Fibroblast of skin of back (primary cell): ENCODE measurements around the gene AUTS2.

ENCODE experiments used
- DNase-seq: peaks from one replicate; pipeline ENCODE4 v3.0.0-alpha.2; 2013

Gene AUTS2

DNA sequence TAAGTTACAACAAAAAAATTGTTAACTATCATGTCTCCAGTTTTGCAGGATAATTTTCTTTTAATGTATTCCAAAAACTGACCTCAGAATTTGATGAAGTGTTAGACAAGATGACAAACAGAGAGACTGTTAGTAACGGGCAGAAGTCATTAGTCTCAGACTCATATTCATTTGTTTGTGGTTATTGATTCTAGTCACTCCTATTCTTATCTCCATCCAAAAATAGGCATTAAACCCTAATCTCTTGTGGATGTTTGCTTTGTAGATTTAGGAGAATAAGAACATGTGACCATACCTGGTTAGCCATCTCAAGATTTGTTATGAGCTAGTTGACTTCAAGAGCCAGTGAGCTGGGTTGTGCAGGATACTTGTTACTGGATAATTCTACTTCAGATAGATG, 261.1 kb downstream of the AUTS2 start:
- no peak for DNase-seq

DNA sequence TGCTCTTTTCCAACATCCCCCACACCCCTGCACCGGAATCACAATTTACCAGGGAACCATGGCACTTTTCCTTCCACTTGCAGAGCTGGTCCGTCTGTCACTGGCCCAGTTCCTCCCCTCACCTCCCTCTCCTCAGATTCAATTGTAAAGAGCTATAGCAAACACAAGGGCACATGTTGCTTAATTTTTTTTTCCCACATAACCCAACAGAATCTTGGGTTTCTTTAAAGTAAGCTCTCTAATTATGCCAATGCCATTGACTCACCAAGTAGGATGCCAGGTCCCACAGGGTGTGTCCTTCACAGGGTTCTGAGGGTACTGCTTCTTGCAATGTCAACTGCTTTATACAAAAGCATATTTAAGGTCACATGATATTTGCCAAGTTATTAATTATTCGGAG, 262.2 kb downstream of the AUTS2 start:
- no peak for DNase-seq

DNA sequence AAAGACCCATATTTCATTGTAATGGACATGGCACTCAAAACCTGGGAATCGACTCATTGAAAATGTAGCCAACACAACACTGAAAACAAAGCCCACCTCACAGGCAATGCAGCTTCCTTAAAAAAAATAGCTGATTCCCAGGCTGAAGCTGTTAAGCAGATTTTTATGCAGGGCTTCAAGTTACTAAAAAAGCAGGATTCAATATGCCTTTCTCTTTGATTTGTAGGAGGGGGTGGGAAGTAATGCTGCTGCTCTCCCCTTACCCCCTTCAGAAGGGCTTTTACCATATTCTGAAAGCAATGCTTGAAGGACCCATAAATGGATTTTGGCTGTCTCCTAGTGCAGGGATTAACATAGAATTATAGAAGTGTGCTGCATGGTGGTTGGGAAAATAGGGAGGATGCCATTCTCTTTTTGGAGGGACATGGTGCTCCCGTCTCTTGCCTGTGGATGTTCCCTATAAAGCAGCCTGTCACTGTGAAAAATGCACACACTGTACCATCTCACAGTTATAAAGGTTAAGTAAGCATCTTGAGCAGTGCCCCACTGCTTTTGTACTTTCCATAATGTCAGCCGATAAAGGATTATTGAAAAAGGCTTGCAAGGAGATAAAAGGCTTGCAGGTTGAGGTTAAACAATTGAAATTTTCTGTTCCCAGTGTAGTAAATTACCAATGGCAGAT, 262.8 kb downstream of the AUTS2 start:
- DNase-seq, result no peak

DNA sequence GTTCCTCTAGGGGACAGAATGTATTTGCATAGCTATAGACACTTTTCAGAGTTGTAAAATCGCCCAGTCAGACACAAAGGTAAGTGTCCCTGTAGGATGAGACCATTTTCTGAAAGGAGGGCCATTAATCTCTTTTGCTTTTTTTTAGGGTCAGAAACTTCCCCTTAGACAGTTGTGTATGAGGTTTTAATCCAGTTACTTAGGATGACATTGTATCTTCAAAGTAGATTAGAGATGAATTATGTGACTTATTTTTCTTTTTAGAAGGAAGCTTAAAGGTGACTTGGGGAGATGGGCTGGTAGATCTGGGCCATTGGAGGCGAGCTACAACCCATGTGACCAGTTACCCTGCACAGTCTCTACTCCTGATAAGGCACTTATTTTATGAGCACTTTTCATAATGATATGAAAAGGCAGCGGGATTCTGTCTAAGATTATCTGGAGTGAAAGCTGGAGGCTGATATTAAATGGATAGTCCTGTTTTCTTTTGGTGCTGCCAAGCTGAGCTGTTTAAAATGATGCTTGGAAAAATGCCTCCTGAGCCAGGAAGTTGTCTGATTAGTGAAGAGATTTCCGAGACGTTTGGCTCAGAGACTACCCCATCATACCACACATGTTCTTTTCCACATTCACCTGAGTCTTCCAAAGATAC, 264.3 kb downstream of the AUTS2 start:
- no peak for DNase-seq

DNA sequence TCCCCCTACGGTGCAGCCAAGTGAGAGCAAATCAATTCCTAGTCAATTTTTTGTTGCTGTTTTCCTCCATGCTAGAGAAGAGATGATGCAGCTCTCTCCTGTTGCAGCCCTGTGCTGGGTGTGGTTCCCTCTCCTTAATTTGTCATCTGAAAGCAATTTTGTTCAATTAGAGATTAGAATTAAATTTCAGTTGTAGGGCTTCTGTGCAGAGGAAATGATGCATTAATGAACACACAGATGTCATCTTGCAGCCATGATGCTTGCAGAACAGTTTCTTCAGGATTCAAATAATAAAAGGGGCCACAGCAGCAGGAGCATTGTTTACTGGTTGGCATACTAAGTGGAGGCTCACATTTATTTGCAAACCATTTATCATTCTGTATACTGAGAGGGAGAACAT, 266.0 kb downstream of the AUTS2 start:
- DNase-seq, result no peak

DNA sequence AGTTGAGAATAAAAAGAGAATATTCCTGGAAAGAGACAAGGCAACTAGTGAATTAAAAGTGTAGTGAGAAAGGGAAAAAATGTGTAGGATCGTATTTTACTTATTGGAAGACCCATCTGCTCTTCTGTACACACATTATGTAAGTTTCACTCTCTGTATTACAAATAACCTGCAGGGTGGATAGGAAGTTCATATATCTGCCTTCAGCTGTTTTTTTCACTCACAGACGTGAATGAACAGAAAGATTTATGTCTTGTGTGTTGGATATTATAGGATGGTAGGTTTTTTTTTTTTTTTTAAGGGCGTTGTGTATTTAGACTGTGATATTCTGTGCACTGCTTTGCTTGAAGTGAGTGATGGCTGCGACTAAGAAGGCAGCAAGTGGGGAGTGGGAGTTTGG, 266.5 kb downstream of the AUTS2 start:
- no peak for DNase-seq

DNA sequence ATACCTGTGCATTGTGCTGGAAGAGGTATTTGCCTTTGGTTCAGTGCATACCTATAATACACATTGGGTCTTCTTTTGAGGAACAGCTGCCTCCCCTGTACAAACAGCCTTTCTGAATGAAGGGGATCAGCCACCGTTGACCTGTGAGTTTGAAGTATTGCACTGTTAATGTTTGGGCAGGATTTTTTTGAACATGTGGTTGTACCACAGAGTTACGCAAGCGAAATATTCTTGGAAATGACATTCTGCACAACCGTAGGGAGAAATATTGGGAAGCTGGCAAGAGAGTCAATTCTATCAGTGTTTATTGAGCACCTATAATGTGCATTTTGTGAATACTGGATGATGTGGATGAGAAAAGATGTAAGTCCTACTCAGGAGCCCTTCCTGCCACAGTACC, 270.6 kb downstream of the AUTS2 start:
- DNase-seq, result no peak

DNA sequence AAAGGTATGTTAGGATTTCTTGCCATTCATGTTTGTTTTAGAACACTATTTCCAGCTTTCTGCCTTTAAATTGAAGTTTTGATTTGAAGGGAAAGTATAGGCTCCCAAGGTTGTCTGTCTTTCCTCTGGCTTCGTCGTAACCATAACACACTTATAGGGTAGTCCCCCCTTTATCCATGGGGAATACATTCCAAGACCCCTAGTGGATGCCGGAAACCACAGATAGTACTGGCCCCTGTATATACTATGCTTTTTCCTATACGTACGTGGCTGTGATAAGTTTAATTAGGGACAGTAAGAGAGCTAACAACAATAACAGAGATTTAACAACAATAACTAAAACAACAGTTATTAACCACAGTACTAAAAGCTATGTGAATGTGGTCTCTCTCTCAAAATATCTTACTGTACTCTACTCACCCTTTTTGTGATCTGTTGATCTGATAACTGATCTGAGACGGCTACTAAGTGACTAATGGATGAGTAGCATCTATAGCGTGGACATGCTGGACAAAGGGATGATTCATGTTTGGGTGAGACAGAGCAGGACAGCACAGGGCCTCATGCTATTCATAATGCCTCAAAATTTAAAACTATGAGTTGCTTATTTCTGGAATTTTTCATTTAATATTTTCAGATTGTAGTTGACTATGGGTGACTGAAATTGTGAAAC, 273.1 kb downstream of the AUTS2 start:
- DNase-seq, result peak; percentile 97

DNA sequence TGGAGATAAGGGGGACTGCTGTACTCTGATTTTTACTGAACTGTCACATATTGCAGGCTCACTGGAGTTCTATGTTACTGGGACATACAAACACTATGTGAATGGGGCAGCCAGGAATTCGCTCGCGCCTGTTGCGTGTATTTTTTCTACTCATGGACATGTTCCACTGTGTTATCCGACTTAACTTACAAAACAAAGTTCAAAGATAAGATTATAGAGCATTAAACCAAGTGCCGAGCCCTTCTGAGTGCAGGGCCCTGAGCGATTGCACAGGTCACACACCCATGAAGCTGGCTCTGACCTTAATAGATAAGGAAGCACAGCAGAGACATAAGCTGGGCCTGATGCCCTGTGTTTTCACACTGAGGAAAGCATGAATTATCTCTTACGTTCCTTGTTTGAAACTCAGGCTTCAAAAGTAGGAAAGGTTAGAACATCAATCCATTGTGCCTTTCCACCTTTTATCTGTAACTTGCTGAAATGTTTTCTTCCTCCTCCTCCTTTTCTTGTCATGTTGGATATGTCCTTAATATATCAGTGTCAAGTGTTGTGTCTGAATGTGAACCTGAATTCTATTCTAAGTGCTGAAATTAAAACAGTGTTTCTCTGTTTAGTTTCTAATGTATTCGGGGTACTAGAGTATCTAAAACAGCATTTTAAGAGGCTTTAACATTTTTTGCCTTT, 273.8 kb downstream of the AUTS2 start:
- DNase-seq, result no peak

DNA sequence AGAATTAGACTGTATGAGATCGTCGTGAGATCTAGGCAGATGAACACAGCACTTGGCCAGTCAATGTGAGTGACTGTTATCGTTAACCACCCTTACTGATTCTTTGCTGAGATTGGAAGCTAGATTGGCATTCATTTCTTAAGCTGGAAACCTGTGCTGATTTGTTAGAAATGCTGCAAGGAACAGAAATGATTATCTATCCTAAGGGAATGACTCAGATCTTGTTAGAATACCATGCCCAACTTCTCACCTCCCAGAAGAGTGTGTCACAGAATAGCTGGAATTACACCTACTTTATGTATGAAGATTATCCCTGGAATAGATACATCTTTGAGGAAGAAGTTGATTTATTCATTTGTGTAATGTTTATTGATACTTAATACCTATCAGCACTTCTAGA, 275.2 kb downstream of the AUTS2 start:
- DNase-seq, result peak; percentile 38

DNA sequence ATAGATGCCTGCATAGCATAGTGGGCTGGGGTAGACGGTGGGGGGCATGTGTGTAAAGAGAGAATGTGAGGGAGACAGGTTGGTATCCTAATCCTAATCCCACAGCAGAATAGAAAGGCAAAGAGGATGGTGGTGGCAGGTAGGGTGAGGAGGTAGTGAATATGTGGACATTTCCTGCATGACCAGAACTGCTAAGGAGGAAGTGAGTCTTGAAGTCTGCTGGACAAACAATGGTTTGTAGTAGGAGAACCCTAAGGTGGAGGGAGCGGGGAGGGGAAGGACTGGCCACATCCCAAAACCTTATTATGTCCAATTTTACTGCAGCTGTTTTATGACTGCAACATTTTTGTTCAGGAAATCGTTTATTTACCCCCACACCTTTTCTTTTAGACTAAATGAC, 279.7 kb downstream of the AUTS2 start:
- DNase-seq, result no peak

DNA sequence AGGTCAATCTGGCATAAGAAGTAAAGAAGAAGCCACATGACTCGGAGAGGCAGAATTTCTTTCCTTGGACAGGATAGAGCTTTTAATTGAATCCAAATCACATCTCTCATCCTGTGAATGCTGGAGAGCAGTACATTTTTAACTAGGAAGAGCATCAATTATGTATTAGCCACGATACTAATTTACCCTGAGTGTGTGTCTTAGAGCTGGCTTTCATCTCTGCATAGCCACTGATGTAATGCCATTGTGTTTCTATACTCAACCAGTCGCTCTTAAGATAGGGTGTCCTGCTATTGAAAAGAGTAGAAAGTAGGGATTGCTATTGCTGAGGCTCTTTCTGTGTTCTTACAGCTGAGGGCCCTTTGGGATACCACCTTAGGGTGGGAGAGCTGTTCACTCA, 280.3 kb downstream of the AUTS2 start:
- no peak for DNase-seq

DNA sequence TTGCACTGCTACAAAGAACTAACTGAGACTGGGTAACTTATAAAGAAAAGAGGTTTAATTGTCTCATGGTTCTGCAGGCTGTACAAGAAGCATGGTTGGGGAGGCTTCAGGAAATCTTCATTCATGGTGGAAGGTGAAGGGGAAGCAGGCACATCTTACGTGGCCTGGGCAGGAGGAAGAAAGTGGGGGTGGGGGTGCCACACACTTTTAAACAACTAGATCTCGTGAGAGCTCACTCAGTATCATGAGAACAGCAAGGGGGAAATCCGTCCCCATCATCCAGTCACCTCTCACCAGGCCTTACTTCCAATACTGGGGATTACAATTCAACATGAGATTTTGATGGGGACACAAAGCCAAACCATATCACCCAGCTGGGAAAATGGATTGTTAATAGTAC, 281.7 kb downstream of the AUTS2 start:
- DNase-seq, result no peak

DNA sequence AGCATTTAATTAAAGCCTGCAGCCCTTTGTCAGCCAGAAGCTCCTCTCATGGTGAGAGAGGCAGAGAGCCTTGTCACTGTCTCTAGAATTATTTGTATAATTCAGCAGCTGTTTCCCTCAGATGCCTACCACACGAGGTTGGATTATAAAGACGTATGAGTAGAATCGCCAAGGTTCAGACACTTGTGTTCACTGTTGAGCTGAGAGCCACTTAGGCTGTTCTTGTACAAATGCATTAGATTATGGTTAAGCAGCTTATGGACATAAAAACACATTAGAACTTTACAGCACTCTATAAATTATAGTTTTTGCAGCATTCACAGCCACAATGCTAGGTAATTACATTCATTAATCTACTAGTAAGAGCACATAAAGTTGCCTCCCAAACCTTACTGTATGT, 282.6 kb downstream of the AUTS2 start:
- DNase-seq, result no peak

DNA sequence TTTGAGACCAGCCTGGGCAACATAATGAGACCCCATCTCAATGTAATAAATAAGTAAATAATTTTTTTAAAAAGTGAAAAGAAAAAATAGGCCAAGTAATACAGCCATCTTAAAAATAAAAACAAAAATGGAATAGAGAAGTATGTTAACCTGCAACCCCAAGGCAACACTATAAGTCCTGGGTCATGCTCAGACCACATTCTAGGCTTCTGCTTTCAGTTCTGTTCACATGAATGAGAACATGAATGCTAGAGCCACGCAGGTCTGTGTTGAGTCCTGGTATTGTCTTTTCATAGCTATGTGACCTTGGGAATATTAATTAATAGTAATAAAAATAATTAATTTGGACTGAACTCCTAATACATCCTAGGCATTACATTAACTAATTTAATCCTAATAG, 284.0 kb downstream of the AUTS2 start:
- no peak for DNase-seq

DNA sequence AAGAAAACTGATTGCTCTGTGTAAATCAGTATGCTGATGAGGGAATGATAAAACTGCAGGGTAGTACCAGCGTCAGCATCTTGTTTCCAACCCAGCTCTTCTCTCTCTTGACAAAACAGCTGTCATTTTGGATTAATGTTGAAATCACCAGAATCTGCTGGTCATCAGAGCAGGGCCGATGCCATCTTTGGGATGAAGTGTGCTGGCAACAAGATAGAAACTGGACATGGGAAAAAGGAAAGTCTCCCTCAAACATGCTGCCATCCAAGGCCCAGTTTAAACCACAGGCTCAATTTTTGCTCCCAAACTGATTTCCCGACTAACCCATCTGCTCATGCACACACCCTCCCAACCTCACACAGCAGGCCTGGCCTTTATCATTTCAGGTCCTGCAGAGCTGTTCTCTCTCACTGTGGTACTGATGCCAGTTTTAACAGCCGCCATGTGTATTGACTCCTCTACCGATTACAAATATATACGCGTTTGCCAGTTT, 285.2 kb downstream of the AUTS2 start:
- DNase-seq, result no peak

DNA sequence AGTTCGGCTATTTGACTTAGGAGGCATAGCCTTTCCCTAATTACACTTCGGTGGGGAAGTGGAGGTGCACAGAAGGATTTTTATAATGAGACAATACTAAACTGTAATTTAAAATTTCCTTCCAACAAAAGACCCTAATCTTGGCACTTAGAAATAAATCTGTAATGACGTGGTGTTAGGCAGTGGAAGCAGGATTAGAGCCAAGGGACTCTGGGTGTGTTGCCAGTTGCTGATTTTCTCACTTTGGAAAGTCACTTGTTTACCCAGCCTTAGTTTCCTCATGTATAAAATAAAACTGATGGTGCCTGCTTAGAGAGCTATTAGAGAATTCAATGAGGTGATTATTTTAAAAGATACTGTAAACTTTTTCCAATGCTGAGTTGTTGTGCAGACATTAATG, 287.2 kb downstream of the AUTS2 start:
- DNase-seq, result no peak

DNA sequence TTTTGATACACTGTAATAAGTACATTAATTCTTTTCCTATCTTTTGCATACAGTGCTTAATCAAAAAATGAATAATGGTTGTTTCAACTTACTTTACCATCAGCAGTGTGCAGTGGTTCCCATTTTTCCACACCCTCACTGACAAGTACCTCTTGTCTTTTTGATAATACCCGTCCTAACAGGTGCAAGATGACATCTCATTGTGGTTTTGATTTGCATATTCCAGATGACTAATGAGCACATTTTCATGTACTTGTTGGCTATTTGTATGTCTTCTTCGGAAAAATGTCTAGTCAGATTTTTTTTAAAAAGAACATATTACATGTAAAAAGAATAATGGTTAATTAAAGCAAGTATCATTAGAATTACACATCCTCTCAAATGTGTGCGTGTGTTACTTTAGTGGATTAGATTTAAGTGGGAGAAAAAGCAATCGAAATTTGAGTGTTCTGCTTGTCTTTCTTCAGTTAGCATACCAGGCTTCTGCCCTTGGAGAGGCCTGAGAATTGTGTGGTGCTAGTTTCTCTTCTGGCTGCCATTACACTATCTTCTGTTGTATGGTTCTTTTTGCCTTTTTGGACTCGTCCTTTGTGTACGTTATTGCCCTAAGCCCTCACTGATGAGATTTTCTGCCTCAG, 291.2 kb downstream of the AUTS2 start:
- DNase-seq, result no peak

DNA sequence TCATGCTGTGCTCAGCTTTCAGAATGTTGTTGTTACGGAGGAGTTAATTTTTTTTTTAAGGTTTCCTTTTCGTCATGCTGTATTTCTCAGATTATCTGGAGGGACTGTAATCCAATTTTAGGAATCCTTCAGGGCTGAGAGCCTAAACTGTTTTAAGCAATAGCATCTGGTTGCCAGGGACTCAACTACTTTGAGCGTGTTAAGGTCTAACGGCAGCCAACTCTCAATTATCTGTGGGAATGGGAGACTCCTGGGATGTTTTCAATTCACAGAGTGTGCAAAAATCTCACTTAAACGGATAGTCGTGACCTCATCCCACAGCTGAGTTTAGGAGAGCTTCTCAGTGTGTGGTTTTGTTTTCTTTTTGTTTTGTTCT, 291.7 kb downstream of the AUTS2 start:
- DNase-seq, result no peak

DNA sequence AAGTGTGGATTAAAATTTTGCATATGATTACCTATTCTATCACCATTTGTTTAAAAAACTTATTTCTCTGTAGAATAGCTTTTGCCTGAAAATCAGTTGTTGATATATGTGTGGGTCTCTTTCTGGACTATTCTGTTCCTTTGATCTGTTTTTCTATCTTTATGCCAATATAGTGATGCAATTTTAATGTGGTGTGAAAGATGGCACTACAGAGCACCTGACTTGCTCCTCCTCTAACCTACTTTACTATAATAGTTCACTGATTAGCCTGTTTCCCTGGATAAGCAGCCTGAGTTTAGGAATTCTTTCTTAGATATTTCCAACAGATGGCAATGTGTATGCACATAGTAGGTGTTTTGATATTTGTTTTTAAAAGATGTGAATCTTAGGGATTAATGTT, 294.5 kb downstream of the AUTS2 start:
- DNase-seq, result no peak

DNA sequence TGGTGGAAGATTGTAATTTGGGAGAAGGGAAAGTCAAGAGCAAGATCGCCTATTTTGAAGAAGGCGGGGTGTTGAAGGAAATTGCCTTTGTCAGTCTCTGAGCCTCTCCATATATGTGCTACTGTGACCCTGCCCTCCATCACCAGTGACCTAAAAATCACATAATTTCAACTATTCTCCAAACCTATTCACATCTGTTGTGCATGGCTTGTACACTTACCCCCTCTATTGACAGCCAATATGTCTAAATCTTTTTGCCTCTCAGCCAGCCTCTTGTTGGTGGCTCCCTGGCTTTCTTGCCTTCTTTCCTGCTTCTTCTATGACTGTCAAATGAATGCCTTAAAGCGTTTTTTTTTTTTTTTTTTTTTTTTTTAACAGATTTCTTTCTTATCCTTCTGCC, 295.6 kb downstream of the AUTS2 start:
- DNase-seq, result peak; percentile 41

DNA sequence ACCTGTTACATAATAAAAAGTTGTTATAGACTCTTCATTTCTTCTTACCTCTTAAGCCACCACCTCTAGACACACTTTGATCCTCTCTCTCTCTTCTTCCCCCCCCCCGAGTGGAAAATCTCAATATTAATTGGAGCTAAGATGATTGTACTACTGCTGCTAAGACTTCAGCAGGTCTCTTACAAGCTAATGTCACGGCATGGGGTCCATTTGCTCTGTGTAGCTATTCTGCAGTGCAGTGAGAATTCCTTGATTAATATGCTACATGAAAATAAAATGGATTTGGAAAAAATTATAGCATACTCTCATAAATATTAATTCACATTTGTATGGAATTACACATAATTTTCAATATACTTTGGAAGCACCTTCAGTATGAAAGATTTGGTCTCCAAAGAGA, 297.2 kb downstream of the AUTS2 start:
- no peak for DNase-seq

DNA sequence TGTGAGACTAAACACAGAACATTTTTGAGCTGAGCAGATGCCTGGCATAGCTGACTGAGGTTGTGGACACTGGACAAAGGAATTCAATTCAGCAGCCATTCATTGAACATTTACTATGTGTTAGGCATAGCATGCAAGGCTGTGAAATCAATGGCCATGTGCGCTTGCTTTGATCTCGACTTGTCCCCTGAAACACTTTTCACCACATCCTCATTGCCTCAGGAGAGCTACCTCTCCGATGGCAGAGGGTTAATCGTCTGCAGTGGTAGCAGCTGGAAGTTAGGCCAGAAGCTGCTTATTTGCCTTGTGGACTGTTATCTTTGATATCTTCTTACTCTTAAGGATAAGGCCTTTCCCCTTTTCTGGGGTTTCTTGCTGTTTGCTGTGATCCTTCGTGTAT, 297.8 kb downstream of the AUTS2 start:
- DNase-seq, result peak; percentile 17
